ENCODE data around the gene JMJD4.
"Not testable (repeated sequence)": the region's sequence is repeated elsewhere in the genome, so short reads cannot be mapped to it uniquely, and the experiment has no call there.

Gene JMJD4

DNA sequence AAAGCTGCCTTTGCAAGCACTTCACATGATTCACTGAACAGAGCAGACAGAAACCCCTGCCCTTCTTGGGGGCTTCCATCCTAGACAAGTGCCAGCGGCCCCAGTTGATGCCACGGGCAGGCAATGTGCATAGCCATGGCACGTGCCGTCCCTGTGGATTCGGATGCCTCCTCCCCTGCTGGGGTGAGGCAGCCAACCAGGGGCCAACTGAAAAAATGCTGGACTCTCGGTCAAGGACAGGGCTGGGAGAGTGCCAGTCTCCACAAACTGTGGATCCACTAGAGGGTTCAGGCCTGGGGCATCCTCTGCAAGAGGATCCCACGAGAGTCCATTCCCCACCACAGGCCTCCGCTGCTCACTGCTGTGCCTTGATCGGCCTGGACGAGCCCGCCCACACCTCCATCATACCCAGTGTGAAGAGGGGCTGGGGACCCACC, 3.8 kb downstream of the JMJD4 start:
- FAIRE-seq: no peak

DNA sequence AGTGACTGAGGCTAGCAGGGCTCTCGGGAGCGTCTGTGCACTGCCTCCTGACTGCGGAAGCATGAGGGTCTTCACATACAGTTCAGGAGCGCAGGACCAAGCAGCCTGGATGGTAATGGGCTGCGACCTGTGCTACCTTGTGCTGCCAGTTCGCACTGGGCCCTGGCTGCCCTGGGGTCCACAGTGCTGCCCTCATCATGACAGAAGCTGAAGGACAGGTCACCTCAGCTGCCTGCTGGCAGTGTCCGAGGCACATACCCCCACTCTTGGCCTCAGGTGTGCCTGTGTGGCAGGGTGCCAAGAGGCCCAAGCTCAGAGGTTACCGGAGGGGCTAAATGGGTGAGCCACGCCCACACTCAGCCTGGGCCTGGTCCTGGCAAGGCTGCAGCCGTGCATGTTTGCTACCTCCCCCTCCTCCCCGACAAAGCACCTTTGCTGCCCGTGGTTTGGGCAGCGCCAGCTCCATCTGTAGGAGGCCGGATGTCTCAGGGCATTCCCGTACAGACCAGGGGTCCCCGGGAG, 4.4 kb downstream of the JMJD4 start:
- FAIRE-seq: no peak

DNA sequence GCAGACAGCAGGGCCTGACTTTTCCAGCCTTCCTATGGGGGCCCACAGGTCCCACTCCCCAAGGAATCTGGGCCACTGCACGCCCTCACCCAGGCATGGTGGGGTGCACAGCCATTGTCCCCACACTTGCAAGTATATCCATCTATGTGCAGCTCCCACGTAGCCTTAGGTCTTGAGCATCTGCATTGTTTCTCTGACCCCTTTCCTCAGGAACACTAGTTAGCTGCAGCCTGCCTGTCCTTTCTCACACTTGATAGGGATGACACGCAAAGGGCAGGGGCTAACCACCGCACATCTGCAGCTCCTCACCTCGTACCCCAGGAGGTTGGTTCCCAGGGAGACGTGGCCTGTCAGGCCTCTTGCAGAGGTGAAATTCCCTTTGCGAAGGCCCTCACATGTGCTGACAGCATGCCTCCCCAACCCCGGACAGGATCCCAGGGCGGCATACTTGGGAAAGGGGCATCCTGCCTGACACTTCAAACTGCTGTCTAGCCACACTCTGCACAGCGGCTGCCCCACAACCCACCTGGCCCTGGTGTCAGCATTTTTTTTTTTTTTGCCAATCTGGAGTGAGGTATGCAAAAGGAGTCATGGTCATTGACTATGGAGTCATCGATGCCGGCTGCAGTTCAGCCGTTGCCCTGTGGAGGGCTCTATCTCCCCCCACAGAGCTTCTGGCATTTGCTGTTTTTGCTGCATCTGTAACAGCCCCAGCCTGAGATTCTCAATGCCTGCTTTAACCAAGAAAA, 5.0 kb downstream of the JMJD4 start:
- no peak for FAIRE-seq

DNA sequence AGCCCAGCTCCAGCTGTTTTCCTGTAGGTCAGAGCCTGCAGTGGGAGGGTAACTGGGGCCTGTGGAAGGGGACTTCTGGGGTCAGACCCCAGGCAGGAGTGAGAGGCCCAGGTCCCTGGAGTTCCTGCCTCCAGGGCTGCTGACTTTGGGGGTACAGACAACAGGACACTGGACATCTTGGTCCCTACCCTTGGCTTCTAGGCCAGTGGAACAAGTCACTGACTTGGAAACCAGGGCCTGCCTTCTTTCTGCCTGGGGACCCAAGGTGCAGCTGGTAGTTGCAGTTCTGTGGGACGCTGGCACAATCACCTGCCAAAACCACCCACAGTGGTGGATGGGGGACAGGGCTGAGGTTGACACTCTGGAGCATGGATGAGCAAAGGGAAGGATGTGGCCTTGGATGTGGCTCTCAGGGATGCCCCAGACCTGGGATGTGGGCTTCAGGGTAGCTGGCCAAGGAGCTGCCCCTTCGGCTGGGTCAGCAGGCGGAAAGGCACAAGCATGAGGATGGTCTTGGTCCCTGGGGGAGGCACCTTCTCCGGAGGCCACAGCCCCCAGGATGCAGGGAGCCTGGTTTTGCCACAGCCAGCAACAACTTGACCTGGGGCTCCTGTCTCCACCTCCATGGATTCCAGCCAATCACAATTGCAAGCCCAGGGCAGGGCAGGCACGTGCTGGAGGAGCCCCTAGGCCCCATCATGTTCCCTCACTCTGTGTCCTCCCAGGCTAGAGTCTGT, 5.8 kb downstream of the JMJD4 start:
- no peak for FAIRE-seq

DNA sequence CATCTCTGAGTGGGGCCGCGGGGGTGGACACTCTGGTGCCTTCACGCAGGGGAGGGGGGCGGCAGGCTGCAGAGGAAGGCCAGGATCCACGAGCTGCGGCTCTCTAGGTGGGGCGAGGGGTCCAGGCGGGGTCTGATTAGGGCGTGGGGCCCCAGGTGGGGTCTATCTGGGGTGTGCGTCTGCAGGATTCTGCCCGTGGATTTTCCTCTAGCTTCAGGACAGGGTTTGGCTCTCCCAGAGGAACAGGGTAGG, 6.3 kb downstream of the JMJD4 start:
- FAIRE-seq: no peak

DNA sequence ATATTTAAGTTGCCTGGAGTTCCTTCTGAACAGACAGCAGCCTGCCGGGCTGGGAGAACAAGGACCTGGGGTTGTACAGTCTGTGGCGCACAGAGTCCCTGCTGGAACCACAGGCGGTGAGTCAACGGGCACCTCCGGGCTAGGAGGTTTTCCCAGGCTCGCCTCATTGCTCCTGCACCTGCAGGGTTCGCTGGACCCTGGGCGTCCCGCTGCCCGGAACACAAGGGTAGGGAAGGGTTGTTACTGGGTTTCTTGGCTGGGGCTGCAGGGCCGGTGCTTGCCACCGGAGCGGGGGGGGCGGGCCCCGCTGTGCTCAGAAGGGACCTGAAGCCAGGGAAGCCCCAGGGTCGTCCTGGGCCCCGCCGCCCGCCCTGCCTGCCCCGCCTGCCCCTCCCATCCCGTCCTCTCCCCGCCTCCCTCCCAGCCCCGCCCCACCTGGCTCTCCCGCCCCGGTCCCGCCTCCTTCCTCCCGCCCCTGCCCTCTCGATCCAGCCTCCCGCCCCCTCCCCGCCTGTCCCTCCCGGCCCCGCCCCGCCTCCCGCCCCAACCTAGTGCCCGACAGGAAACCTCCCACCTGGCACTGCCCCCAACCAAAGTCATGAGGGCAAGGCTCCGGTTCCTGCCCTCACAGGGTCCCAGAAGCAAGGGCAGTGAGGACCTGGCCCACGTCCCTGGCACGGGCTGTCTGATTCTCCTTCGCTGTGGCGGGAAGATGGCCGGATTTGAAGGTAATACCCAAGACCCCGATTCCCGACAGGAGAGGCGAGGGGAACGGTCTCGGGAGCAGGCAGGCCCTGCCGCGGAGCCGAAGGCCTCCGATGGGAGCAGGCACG, 6.8 kb downstream of the JMJD4 start:
- no peak for FAIRE-seq

DNA sequence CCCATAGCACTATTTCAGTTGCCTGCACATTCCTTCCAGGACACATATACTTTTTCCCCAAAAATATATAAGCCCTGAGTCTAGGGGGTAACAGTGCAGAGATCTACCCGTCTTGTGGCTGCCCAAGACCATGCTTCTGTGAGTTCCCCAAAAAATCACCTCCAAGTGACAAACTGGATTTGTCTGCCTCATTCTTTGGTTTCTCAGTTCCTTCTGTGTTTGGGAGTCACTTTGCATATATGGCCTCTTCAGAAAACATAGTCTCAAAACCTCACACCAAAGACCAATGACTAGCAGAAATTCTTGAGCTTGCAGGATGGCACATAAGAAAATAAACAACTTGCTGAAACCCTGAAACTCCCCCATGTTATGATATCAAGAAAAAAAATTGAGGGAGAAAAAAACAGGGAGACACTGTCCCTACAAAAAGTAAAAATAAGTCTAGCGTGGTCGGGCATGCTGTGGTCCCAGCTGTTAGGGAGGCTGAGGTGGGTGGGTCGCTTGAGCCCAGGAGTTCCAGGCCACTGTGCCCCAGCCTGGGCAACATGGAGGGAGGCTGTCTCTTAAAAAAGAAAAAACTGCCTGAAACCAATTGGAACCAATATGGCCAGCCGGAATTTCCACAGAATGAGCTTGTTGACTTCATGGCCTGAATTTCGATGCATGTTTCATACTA, 8.0 kb downstream of the JMJD4 start:
- FAIRE-seq: no peak

DNA sequence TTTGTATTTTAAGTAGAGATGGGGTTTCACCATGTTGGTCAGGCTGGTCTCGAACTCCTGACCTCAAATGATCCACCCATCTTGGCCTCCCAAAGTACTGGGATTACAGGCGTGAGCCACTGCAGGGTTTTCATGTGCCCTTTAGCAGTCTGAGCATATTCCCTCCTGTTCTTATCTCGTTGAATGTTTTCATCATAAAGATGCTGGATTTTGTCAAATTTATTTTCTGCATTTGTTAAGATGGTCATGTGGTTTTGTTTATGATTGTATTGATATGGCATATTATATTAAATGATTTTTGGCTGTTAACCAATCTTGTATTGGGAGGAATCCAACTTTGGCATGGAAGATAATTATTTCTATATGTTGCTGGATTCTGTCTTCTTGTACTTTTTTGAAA, 8.8 kb downstream of the JMJD4 start:
- no peak for FAIRE-seq

DNA sequence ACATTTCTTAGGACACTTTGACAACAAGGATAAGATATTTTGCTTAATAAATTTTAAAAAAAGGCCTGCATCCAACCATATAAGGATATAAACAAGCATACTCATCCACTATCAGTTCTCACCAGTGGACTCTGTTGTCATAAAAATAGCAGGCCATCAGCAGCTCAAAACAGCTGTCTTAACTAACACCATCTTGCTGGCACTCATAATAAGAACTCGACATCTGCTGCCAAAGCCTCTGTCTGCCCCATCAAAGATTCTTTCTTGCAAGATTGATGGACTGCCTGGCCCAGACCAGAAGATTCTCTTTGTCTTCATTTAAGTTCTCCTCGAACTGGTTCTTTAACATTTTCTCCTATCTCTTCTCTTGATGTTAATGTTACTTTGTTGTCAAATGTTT, 10.1 kb downstream of the JMJD4 start:
- no peak for FAIRE-seq

DNA sequence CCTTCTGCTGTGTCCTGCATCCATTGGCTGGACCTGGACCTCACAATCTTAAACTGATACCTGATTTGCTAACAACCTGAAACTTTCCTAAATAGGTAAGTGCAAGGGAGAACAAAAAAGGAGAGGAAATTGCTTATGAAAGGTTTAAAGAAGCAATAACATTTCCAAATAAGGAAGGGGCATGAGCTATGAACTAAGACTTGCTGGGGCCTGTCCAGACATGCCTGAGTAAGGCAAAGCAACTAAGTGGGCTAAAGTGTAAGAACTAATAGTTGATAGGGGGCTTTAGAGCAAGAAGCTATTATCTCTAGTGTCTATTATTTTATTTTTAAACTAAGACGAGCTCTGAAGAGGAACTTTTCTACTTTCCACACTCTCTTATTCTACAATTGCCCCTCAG, 11.6 kb downstream of the JMJD4 start:
- FAIRE-seq: no peak

DNA sequence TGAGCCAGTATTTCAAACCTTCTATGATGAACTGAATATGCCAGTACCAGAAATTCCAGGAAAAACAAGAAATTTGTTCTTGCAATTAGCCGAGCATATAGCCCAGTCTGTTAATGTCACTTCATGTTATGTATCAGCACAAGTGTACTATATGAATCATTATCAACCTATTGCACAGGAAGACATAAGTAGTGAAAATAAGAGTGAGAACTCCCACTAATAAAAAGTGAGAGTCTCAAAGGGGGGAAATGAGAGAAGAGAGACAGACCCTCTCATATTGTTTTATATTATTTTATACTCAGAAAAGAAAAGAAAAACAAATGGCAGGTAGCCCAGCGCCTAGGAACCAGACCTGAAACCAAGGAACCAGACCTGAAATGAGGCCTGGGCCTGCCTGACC, 16.2 kb downstream of the JMJD4 start:
- FAIRE-seq: no peak

DNA sequence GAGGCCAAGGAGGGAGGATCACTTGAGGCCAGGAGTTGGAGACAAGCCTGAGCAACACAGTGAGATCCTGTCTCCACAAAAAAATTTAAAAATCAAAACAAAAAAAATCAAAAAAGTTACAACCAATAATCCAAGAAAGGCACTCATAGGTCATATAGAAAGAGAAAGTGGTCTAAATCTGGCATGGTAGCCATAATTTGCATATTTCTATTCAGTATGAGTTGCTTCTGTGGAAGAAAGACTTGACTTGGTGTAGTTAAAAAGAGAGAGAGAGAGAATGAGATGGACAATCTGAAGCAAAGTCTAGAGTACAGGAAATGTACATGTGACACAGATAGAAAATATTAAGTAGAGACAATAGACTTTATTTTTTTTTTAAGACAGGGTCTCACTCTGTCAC, 22.5 kb downstream of the JMJD4 start:
- no peak for FAIRE-seq

DNA sequence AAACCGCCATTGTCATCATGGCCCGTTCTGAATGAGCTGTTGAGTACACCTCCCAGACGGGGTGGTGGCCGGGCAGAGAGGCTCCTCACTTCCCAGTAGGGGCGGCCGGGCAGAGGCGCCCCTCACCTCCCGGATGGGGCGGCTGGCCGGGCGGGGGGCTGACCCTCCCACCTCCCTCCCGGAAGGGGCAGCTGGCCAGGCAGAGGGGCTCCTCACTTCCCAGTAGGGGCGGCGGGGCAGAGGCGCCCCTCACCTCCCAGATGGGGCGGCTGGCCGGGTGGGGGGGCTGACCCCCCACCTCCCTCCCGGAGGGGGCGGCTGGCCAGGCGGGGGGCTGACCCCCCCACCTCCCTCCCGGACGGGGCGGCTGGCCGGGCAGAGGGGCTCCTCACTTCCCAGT, 24.6 kb downstream of the JMJD4 start:
- not testable (repeated sequence) for FAIRE-seq

DNA sequence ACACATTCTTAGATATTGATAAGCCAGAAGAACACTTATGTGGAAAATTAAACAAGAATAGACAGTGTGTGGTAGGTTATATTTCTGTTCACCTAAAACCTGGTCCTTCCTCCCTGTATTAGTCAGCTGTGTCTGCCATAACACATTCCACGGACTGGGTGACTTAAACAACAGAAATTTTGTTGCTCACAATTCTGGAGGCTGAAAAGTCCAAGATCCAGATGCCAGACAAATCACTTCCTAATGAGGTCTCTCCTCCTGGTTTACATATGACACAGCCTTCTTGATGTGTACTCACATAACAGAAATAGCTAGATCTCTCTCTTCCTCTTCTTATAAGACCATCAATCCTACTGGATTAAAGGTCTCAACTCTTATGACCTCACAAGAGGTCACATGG, 25.7 kb downstream of the JMJD4 start:
- no peak for FAIRE-seq

DNA sequence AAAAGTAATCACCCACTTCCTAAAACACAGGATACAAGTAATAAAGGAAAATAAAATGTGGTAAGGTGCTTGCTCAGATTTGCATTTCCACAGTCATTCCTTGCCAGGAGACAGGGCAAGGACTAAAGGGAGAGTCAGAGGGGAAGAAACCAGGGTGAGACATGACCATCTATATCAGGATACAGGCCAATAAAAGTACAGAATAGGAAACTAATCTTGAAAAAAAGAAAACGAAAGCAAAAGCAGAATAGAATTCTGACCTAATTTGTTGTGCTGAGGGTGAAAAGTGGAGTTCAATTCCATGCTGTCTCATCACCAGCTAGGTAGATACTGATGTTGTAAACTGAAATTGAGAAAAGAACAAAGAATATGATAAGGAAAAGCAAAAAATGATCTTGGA, 27.3 kb downstream of the JMJD4 start:
- no peak for FAIRE-seq

DNA sequence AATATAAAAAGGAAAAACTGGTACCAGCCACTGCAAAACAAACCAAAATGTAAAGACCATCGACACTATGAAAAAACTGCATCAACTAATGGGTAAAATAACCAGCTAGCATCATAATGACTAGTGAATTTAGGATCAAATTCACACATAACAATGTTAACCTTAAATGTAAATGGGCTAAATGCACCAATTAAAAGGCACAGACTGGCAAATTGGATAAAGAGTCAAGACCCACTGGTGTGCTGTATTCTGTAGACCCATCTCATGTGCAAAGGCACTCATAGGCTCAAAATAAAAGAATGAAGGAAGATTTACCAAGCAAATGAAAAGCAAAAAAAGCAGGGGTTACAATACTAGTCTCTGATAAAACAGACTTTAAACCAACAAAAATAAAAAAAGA, 33.5 kb downstream of the JMJD4 start:
- FAIRE-seq: not testable (repeated sequence)

DNA sequence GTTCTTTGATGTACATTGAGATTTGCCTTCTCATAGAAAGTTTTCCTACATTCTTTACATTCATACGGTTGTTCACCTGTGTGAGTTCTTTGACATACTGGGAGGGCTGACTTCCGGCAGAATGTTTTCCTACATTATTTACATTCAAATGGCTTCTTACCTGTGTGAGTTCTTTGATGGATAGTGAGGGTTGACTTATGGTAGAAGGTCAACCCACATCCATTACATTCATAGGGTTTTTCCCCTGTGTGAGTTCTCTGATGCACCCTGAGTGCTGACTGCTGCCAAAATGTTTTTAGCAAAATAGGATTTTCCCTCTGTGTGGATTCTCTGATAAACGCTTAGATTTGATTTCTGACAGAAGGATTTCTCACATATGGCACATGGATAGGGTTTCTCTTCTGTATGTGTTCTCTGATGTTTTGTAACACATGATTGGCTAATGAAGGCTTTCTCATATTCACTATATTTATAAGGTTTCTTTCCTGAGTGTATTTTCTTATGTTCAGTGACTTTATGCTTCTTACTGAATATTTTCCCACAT, 37.7 kb downstream of the JMJD4 start:
- no peak for FAIRE-seq

DNA sequence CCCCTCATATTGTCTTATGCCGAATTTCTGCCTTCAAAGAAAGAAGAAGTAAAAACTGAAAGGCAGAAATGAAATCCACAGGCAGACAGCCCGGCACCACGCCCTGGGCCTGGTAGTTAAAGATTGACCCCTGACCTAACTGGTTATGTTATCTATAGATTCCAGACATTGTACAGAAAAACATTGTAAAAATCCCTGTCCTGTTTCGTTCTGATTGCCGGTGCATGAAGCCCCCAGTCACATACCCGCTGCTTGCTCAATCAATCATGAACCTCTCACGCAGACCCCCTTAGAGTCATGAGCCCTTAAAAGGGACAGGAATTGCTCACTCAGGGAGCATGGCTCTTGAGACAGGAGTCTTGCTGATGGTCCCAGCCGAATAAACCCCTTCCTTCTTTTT, 49.3 kb downstream of the JMJD4 start:
- no peak for FAIRE-seq
